Loucy (cell line): ENCODE data around the gene RXRG.

Experiments
- EZH2phosphoT487 ChIP-seq: fragments of 200-600 bp; IDR thresholded peaks from 2 replicates; pipeline ENCODE4 v1.6.1; 2018; ENCODE audit warnings: antibody characterized with exemption, mild to moderate bottlenecking, moderate library complexity, borderline replicate concordance
- TF ChIP-seq, protein P1 (sequence below): fragments of 200-600 bp; sonication (generic); conservative IDR thresholded peaks from 2 replicates; pipeline ENCODE4 v1.5.1; 2014; ENCODE audit warnings: mild to moderate bottlenecking, antibody characterized with exemption, low read length

DNA sequence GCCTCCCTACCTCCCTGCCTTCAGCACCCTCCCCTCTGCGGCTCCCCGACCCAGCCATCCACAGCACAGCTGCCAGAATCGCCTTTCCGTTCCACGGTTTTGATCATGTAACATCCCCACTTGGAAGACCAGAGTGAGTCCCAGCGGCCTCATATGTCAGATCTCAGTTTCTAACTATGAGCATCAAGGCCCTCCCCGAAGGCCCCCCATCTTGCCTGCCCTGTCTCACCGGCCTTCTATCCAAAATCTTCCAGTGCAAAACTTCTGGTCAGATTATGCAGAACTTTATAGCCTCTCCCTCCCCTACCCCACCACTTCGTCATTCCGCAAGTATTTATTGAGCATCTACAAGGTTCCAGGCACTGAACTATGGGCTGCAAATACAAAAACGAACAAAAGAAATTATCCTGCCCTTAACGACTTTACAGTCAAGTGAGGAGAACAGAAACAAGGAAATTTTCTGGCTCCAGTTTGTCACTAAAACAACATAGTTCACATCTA lies 68.1 kb downstream of the RXRG start:
- TF ChIP-seq, protein P1, sequence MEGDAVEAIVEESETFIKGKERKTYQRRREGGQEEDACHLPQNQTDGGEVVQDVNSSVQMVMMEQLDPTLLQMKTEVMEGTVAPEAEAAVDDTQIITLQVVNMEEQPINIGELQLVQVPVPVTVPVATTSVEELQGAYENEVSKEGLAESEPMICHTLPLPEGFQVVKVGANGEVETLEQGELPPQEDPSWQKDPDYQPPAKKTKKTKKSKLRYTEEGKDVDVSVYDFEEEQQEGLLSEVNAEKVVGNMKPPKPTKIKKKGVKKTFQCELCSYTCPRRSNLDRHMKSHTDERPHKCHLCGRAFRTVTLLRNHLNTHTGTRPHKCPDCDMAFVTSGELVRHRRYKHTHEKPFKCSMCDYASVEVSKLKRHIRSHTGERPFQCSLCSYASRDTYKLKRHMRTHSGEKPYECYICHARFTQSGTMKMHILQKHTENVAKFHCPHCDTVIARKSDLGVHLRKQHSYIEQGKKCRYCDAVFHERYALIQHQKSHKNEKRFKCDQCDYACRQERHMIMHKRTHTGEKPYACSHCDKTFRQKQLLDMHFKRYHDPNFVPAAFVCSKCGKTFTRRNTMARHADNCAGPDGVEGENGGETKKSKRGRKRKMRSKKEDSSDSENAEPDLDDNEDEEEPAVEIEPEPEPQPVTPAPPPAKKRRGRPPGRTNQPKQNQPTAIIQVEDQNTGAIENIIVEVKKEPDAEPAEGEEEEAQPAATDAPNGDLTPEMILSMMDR = no peak
- TF ChIP-seq EZH2phosphoT487 = no peak
